ENCODE measurements around the gene REG1A. TPM values are rescaled to one million over a fixed set of nuclear protein-coding genes. Genes with fewer than 3 reads are reported as not detected.

REG1A gene
- total RNA-seq, 2 donors from 2014 or later, result not detected

- DNase-seq (no peak), ATAC-seq (replicated peaks in 1 of 2) (no peak)
- Mint-ChIP-seq H3K27ac (no peak overlapping the region), H3K27me3 (ENCODE audit: low read depth) (no peaks in the 10 kb centered on the region), H3K9me3 (peaks cover under 1 to 5% of the 10 kb centered on the region in 2 donors), H3K36me3 (ENCODE audit: insufficient read depth in 2 of 2) (peaks cover 0 to 2% of the 10 kb centered on the region in 2 donors), H3K4me3 (no peak overlapping the region), H3K4me1 (ENCODE audit: low read depth) (no peaks in the 10 kb centered on the region)
Measured at GRCh38 chr2:79103214-79103613, 17.1 kb upstream of the REG1A start.

- Mint-ChIP-seq H3K27me3 (ENCODE audit: low read depth) (no peaks in the 10 kb centered on the region), H3K4me3 (no peak overlapping the region)
Measured at GRCh38 chr2:79105259-79105658, 15.0 kb upstream of the REG1A start.

GRCh38 chr2:79112269-79112668 lies 8.0 kb upstream of the REG1A start:
- H3K27me3 Mint-ChIP-seq (ENCODE audit: low read depth), result no peaks in the 10 kb centered on the region
- no peak overlapping the region for H3K4me3 Mint-ChIP-seq
- H3K36me3 Mint-ChIP-seq (ENCODE audit: insufficient read depth in 2 of 2), result no peaks in the 10 kb centered on the region
- H3K9me3 Mint-ChIP-seq, result peaks cover 3 to 9% of the 10 kb centered on the region in 2 donors
- ATAC-seq (replicated peaks in 1 of 2) (no peak), DNase-seq (no peak)
- no peaks in the 10 kb centered on the region for H3K4me1 Mint-ChIP-seq (ENCODE audit: low read depth)
- H3K27ac Mint-ChIP-seq, result no peak overlapping the region

More at GRCh38 chr2:79105259-79105658, 15.0 kb upstream of the REG1A start:
- H3K9me3 Mint-ChIP-seq, result peaks cover 0 to 5% of the 10 kb centered on the region in 2 donors
- H3K36me3 Mint-ChIP-seq (ENCODE audit: insufficient read depth in 2 of 2), result peaks cover 0 to 2% of the 10 kb centered on the region in 2 donors
- no peak overlapping the region for H3K27ac Mint-ChIP-seq
- no peak for ATAC-seq (replicated peaks in 1 of 2)
- H3K4me1 Mint-ChIP-seq (ENCODE audit: low read depth), result no peaks in the 10 kb centered on the region
- DNase-seq, result no peak

- DNase-seq, result no peak
Measured at GRCh38 chr2:79114797-79115494, 5.3 kb upstream of the REG1A start.

GRCh38 chr2:79116997-79117928 lies 3.0 kb upstream of the REG1A start:
- Mint-ChIP-seq H3K27ac (no peak overlapping the region), H3K27me3 (ENCODE audit: low read depth) (no peaks in the 10 kb centered on the region), H3K9me3 (peaks cover 9% of the 10 kb centered on the region in 2 donors), H3K4me1 (ENCODE audit: low read depth) (no peaks in the 10 kb centered on the region), H3K36me3 (ENCODE audit: insufficient read depth in 2 of 2) (no peaks in the 10 kb centered on the region), H3K4me3 (no peak overlapping the region)
- ATAC-seq (replicated peaks in 1 of 2) (no peak), DNase-seq (no peak)

More at GRCh38 chr2:79114797-79115494, 5.3 kb upstream of the REG1A start:
- no peak for ATAC-seq (replicated peaks in 1 of 2)
- no peak overlapping the region for H3K4me3 Mint-ChIP-seq
- peaks cover 4 to 9% of the 10 kb centered on the region in 2 donors for H3K9me3 Mint-ChIP-seq
- H3K27me3 Mint-ChIP-seq (ENCODE audit: low read depth), result no peaks in the 10 kb centered on the region
- H3K36me3 Mint-ChIP-seq (ENCODE audit: insufficient read depth in 2 of 2), result no peaks in the 10 kb centered on the region
- no peak overlapping the region for H3K27ac Mint-ChIP-seq
- no peaks in the 10 kb centered on the region for H3K4me1 Mint-ChIP-seq (ENCODE audit: low read depth)

- H3K36me3 Mint-ChIP-seq (ENCODE audit: insufficient read depth in 2 of 2), result no peaks in the 10 kb centered on the region
- H3K4me1 Mint-ChIP-seq (ENCODE audit: low read depth), result no peaks in the 10 kb centered on the region
- no peak overlapping the region for H3K27ac Mint-ChIP-seq
- no peak overlapping the region for H3K4me3 Mint-ChIP-seq
- H3K9me3 Mint-ChIP-seq, result peaks cover 3 to 9% of the 10 kb centered on the region in 2 donors
- DNase-seq, result no peak
- ATAC-seq (replicated peaks in 1 of 2), result no peak
- H3K27me3 Mint-ChIP-seq (ENCODE audit: low read depth), result no peaks in the 10 kb centered on the region
Measured at GRCh38 chr2:79122676-79123075, 2.4 kb downstream of the REG1A start.

- ATAC-seq (replicated peaks in 1 of 2) (no peak), DNase-seq (no peak)
- peaks cover 5 to 7% of the 10 kb centered on the region in 2 donors for H3K9me3 Mint-ChIP-seq
- no peak overlapping the region for H3K27ac Mint-ChIP-seq
- no peaks in the 10 kb centered on the region for H3K27me3 Mint-ChIP-seq (ENCODE audit: low read depth)
- no peaks in the 10 kb centered on the region for H3K36me3 Mint-ChIP-seq (ENCODE audit: insufficient read depth in 2 of 2)
- no peaks in the 10 kb centered on the region for H3K4me1 Mint-ChIP-seq (ENCODE audit: low read depth)
- H3K4me3 Mint-ChIP-seq, result no peak overlapping the region
Measured at GRCh38 chr2:79124907-79125720, 4.8 kb downstream of the REG1A start.

GRCh38 chr2:79125721-79125985 lies 5.4 kb downstream of the REG1A start:
- no peak for DNase-seq
- Mint-ChIP-seq H3K4me1 (ENCODE audit: low read depth) (no peaks in the 10 kb centered on the region), H3K4me3 (no peak overlapping the region), H3K9me3 (peaks cover 7% of the 10 kb centered on the region in 2 donors), H3K36me3 (ENCODE audit: insufficient read depth in 2 of 2) (no peaks in the 10 kb centered on the region), H3K27me3 (ENCODE audit: low read depth) (no peaks in the 10 kb centered on the region), H3K27ac (no peak overlapping the region)
- ATAC-seq (replicated peaks in 1 of 2), result no peak

- Mint-ChIP-seq H3K36me3 (ENCODE audit: insufficient read depth in 2 of 2) (no peaks in the 10 kb centered on the region), H3K27me3 (ENCODE audit: low read depth) (no peaks in the 10 kb centered on the region), H3K27ac (no peak overlapping the region), H3K4me1 (ENCODE audit: low read depth) (no peaks in the 10 kb centered on the region), H3K9me3 (peaks cover 5 to 7% of the 10 kb centered on the region in 2 donors), H3K4me3 (no peak overlapping the region)
- ATAC-seq (replicated peaks in 1 of 2) (no peak), DNase-seq (no peak)
Measured at GRCh38 chr2:79128406-79128805, 8.1 kb downstream of the REG1A start.

- DNase-seq, result no peak
- no peak for ATAC-seq (replicated peaks in 1 of 2)
- no peaks in the 10 kb centered on the region for H3K36me3 Mint-ChIP-seq (ENCODE audit: insufficient read depth in 2 of 2)
- H3K4me1 Mint-ChIP-seq (ENCODE audit: low read depth), result no peaks in the 10 kb centered on the region
- no peak overlapping the region for H3K27ac Mint-ChIP-seq
- H3K9me3 Mint-ChIP-seq, result peaks cover 7% of the 10 kb centered on the region in 2 donors
- H3K27me3 Mint-ChIP-seq (ENCODE audit: low read depth), result no peaks in the 10 kb centered on the region
- no peak overlapping the region for H3K4me3 Mint-ChIP-seq
Measured at GRCh38 chr2:79129260-79129659, 9.0 kb downstream of the REG1A start.

GRCh38 chr2:79129804-79130203 lies 9.5 kb downstream of the REG1A start:
- Mint-ChIP-seq H3K9me3 (peaks cover 6 to 7% of the 10 kb centered on the region in 2 donors), H3K27me3 (ENCODE audit: low read depth) (no peaks in the 10 kb centered on the region), H3K4me3 (no peak overlapping the region), H3K27ac (no peak overlapping the region), H3K4me1 (ENCODE audit: low read depth) (no peaks in the 10 kb centered on the region), H3K36me3 (ENCODE audit: insufficient read depth in 2 of 2) (no peaks in the 10 kb centered on the region)
- no peak for DNase-seq
- no peak for ATAC-seq (replicated peaks in 1 of 2)

- Mint-ChIP-seq H3K36me3 (ENCODE audit: insufficient read depth in 2 of 2) (no peaks in the 10 kb centered on the region), H3K4me1 (ENCODE audit: low read depth) (no peaks in the 10 kb centered on the region), H3K4me3 (no peak overlapping the region), H3K9me3 (peaks cover 7% of the 10 kb centered on the region in 2 donors), H3K27ac (no peak overlapping the region), H3K27me3 (ENCODE audit: low read depth) (no peaks in the 10 kb centered on the region)
- ATAC-seq (replicated peaks in 1 of 2) (no peak), DNase-seq (no peak)
Measured at GRCh38 chr2:79131687-79132086, 11.4 kb downstream of the REG1A start.

GRCh38 chr2:79138385-79138784 lies 18.1 kb downstream of the REG1A start:
- Mint-ChIP-seq H3K27ac (no peak overlapping the region), H3K4me3 (no peak overlapping the region), H3K27me3 (ENCODE audit: low read depth) (no peaks in the 10 kb centered on the region), H3K36me3 (ENCODE audit: insufficient read depth in 2 of 2) (peaks cover 0 to 2% of the 10 kb centered on the region in 2 donors), H3K9me3 (peaks cover 5 to 6% of the 10 kb centered on the region in 2 donors), H3K4me1 (ENCODE audit: low read depth) (no peaks in the 10 kb centered on the region)
- ATAC-seq (replicated peaks in 1 of 2) (no peak), DNase-seq (no peak)

All from activated T-cell treated with anti-CD3 and anti-CD28 coated beads, Interleukin-2, amount 50 U/mL, for 72 hours (primary cell).